GM18951 (cell line): Measurements from ENCODE around the gene PLAC1.

Source experiments
- POLR2A ChIP-seq: IDR thresholded peaks from 4 replicates; pipeline ENCODE4 v1.6.1; 2011; ENCODE audit warnings: mild to moderate bottlenecking; ENCODE audit not compliant: insufficient read length, insufficient read depth; ENCODE audit errors: extremely low read depth
- in situ Hi-C: fragments of 300-500 bp; cut with MboI; formaldehyde crosslinking; loops from one replicate; pipeline ENCODE4 v1.12.0; 2022; ENCODE audit warnings: low sequenced_read_pairs, mixed read lengths, inconsistent platforms; ENCODE audit not compliant: unreplicated experiment

PLAC1 gene

DNA sequence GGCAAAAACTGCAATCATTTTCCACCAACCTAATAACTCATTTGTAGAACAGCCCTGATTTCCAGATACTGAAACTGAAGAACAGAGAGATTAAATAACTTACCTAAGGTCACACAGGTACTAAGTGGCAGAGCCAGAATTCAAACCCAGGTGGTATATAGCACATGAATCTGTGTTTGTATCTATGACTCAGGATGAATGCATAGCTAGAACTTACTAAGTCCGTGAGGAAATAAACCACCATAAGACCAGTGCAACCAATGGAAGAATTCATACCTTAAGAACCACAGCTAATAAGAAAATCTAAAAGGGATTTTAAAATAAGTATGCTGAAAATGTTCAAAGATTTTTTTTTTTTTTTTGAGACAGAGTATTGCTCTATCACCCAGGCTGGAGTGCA lies 1.5 kb upstream of the PLAC1 start:
- TF ChIP-seq POLR2A, result no peak
- in situ Hi-C loops, result no loop called here

DNA sequence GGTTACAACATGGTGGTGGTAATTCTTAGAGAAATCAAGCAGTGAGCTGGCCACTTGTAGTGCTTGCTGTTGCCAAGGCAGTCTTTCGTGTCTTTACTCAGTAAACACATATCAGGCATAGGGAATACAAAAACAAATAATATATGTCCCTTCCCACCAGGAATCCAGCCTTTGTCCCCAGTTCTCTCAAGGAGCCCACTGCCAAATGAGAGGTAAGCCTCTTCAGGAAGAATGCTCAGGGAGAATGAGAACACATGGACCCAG lies 421 bp upstream of the PLAC1 start:
- TF ChIP-seq POLR2A, result no peak
- in situ Hi-C loops, result no loop called here

DNA sequence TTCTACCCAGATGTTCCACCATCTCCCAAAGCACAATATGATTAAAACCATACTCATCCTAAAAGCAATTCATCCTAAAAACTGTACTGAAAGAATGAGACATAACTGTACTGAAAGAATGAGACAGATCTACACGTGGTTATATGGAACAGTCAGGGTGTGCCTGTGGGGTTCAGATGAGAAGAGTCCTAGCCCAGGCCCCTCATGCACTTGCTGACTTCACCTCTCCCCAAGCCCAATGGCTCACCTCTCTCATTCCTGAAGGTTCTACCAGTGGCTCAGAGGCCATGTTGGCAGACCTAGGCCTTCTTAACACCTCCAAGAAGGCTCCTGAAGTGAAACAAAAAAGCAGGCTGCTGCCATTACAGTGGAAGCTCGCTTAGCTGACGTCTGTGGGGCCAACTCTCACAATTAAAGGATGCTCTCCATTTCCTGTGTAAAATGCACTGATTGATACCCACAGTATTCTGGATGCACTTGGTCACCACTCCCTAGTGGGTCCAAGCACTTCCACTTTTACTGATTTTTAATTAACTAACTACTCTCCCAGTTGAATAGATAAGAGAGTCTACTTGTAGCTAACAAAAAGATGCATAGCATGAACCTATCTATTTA lies 3.8 kb downstream of the PLAC1 start:
- TF ChIP-seq POLR2A, result no peak

DNA sequence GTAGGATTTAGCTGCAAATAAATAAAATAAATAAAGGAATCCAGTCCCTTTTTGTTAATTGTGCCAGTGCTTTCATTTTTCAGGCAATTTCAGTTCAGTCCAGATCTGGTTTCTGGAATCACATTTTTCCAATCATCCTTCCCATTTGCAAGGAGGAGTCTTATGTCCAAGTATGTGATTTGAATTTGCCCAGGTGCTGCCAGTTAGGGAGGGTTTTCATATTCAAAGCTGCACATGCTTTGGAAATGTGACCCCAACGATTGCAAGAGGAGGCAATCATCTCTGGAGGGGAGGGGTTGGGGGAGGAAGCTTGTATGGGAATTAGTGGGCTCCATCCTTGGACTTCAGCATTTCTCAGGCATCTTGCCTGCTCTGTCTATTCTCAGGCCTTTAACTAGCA lies 4.4 kb downstream of the PLAC1 start:
- in situ Hi-C loops, result no loop called here
- TF ChIP-seq POLR2A, result no peak

More for the DNA sequence above, 3.8 kb downstream of the PLAC1 start:
- in situ Hi-C loops, result no loop called here

DNA sequence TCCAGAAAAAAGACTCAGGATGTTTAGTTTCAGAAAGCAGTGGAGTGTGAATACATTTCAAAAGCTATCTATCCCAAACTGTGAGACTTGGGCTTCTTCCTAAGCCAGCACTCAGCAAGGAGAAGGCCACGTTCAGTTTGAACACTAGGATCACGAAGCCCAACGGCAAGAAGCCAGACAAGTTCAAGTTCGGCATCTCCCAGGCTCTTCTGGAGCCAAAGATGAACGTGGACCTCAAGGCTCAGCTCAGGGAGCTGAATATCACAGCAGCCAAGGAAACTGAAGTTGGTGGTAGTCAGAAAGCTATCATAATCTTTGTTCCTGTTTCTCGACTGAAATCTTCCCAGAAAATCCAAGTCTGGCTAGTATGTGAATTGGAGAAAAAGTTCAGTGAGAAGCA lies 7.6 kb downstream of the PLAC1 start:
- in situ Hi-C loops, result no loop called here
- TF ChIP-seq POLR2A, result no peak

DNA sequence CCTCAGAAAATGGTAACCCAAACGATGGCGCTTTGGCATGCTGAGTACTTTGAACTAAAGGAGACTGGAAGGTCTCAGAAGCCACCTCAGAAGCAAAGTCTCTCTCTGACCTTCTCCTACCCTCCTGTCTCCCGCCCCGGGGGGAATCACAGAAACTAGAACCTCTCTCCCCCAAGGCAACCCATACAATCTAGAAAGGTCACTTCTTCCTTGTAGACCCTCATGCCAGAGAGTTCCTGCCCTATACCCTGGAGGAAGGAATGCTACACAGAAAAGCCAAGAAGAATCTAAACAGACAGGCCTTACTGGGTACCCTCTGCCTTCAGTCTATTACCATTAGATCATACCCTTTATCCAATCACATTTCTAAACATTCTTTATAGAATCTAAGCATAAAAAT lies 8.5 kb downstream of the PLAC1 start:
- no peak for TF ChIP-seq POLR2A
- in situ Hi-C loops, result no loop called here

DNA sequence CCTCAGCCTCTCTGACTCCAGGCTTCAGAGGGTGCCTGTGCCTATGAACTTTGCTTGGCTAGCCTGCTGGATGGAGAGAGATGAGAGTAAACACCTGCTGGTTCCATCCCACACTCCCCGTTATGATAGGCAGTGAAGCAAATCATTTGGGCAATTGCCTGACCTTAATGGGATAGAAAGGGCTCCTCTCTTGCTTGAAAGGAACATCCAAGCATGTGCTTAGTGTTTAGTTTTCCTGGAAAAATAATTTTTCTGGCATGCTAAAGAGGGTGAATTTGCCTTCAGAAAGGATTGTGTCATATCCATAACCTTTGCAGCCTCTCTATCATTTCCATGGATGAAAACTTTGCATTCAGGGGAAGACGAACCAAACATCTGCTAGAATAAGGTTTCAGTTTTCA lies 10.8 kb downstream of the PLAC1 start:
- TF ChIP-seq POLR2A, result no peak
- in situ Hi-C loops, result no loop called here

DNA sequence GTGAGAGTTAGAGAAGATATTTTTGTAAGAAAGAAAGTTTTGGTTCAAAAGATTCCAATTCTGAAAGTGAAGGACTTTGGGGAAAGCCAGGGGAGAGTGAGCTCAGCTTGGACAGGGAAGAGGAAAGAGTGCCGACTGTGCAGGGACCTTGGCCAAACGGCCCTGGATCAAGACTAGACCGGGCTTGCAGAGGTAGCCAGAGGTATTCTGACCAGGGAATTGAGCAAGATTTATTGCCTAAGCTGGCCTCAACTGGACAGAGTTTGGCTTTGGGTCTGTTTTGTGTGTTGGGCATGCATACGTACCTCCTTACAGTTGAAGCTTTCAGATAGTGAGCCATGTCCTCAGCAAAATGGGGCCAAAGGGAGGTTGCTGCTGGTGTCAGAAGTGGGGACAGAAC lies 11.6 kb downstream of the PLAC1 start:
- TF ChIP-seq POLR2A, result no peak
- in situ Hi-C loops, result no loop called here

DNA sequence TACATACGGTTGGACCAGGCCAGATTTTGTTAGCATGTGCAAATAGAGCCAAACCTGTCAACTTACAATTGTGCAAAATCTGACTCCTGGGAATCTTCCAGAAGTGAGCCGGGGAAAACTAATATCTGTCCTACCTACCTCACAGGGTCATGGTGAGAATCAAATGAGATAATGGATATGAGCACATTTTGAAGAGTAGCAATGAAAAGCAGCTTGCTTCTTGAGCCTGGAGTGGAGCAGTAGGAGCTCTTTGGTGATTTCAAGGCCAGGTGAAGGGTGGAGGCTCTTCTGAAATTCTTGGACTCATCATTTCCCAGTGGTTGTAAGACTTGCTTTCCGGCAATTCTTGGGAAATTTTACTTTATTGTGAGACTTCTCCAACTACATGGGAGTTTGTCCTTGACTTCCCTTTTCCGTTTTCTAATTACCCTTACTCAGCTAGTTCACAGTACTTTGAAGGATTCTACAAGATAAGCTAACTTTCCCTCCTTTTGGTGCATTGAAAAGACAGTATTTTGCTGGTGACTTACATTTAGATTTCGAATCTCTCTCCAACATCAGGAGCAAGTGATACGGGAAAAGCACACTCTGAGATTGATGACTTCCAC lies 12.2 kb downstream of the PLAC1 start:
- in situ Hi-C loops, result no loop called here
- TF ChIP-seq POLR2A, result no peak

DNA sequence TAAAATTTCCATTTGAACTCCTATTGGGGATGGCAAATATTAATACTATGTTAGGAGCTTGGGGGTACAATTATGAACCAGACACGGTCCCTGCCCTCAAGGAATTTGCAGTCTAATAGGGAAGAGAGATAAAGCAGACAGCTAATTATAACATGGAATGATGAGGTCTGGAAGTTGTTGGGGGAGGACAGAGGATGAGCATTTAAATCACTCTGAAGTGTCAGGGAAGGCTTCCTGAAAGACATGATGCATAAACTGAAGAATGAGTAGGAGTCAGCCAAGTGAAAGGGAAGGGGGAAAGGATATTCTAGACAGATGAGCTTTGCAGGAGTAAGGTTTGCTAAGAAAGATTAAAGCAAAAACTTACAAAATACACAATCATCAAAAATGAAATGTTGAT lies 15.9 kb downstream of the PLAC1 start:
- in situ Hi-C loops, result no loop called here
- no peak for TF ChIP-seq POLR2A

DNA sequence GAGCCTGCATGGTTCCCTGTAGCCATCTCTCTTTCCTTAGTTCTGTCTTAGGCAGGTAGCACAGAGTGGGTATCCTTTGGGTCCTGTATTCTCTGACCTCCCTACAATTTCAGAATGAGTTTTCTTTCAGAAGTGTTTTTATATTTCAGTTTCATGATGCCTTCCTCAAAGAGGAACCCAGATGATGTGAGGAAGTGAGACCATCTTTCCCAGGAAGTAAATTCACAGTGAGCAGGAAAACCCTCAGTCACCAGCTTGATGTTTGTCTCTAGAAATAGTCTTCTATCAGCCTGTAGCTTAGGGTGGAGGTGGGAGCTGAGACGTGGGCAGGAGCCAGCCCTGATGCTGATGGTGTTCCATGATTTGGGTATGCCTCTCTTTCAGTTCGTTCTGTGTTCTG lies 16.9 kb downstream of the PLAC1 start:
- in situ Hi-C loops, result no loop called here
- TF ChIP-seq POLR2A, result no peak

DNA sequence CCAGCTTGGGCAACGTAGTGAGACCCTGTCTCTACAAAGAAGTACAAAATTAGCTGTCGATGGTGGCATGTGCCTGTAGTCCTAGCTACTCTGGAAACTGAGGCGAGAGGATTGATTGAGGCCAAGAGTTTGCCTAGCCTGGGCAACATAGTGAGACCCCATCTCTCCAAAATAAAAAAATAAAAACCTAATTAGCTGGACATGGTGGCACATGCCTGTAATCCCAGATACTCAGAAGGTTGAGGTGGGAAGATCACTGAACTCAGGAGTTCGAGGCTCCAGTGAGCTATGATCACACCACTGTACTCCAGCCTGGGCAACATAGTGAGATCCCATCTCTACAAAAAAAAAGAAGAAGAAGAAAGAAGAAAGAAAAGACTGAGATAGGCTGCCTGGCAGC lies 17.4 kb downstream of the PLAC1 start:
- in situ Hi-C loops, result no loop called here
- TF ChIP-seq POLR2A, result no peak

DNA sequence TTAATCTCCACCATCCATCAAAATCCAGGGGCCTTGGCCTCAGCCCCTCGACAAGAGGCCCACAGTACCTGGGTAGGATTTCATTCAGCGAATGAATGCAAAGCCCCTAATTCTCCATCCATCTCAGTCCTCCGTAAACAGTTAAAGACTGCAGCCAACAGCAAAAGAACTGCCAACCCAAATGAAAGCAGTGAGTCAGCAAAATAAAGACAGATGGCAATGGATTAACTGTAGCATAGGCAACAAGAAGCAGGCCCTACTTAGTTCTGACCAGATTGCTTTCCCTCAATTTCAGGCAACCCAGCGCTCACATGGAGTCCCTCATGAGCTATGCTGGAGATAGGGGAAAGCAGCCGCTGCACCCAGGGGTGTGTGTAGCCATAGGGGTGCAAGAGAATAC lies 21.4 kb downstream of the PLAC1 start:
- TF ChIP-seq POLR2A, result no peak
- in situ Hi-C loops, result no loop called here

DNA sequence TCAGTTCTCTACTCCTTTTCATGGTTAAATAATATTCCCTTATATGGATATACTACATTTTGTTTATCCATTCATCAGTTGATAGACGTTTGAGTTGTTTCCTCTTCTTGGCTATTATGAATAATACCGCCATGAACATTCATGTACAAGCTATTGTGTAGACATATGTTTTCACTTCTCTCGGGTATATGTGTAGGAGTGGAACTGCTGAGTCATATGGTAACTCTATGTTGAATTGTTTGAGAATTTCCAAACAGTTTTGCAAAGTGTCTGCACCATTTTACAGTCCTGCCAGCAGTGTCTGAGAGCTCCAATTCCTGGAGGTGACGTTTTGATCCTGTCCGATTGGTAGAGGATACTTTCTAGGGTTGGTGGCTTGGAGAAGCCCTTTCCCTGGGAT lies 23.6 kb downstream of the PLAC1 start:
- in situ Hi-C loops, result no loop called here
- TF ChIP-seq POLR2A, result no peak

DNA sequence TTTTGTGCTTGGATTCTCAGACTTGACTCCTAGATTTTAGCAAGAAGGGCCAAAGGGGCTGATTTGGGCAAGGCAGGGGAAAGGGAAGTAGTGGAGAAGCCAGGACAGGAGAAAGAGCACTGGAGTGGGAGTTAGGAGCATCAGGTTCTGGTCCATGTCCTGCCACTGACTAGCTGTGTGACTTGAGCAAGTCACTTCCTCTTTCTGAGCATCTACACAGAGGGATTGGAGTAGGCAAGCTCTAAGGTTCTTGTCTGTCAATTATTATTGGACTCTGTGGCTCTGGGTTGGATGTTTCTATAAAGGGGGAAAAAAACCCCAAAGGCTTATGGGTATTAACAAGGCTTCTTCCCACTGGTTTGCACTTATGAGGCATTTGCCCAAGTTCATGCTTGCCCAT lies 24.4 kb downstream of the PLAC1 start:
- in situ Hi-C loops, result no loop called here
- TF ChIP-seq POLR2A, result no peak

DNA sequence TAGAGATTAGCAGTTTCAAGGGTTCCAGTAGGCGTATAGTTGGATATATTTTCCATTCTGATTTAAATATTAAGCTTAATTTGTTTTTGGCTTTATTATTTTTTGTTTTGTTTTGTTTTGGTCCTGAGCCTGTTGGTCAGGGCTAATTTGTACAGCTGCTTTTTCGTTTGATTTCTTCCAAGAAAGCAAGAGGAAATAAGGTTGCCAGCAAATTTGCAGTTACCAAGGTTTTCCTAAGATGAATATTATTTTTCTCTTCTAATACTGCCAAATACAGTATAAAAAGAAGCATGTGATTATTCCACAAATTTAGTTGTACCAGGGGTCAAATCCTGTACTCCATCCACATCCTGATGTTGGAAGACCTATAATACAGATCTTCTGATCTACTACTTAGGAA lies 24.9 kb downstream of the PLAC1 start:
- TF ChIP-seq POLR2A, result no peak
- in situ Hi-C loops, result no loop called here

DNA sequence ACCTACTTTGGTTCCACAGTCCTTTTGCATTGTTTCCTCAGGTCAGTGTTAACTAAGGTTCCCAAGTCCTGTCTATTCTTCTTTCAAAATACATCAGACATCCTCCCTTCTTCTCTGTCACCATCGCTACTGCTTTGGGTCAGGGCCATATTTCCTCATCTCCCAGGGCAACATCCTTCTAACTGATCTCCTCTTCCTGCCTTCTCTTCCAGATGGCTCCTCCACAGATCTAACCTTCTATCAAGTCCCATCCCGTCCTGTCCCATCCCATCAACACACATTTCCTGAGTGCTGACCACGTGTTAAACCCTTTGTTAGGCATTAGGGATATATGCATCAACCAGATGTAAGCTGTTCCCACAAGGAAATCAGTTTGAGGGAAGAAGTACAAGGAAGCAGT lies 25.9 kb downstream of the PLAC1 start:
- no peak for TF ChIP-seq POLR2A
- in situ Hi-C loops, result no loop called here
